Body of pancreas (tissue), 4 donors: ENCODE data around the gene GABBR1. TPM values are rescaled to one million over a fixed set of nuclear protein-coding genes. Genes with fewer than 3 reads are reported as not detected.

ENCODE experiments used
- ATAC-seq: fragments of 150-250 bp; one replicate; pipeline ENCODE4 v1.9.1; 2016
- DNase-seq, 4 donors: peaks; one replicate each; pipeline ENCODE4 v3.0.0-alpha.2; 2019
- H3K27ac ChIP-seq, 4 donors: fragments of 200-600 bp; sonication (generic); 1 replicate in 3 of 4; 2 replicates in 1 of 4; pipeline versions ENCODE4 v1.5.1 to v1.6.1; 2016 to 2019; ENCODE audit warnings: mild to moderate bottlenecking in 1 of 4, mixed read lengths in 1 of 4, moderate library complexity in 1 of 4
- H3K27me3 ChIP-seq, 2 donors: fragments of 200-600 bp; sonication (generic); one replicate each; pipeline ENCODE4 v1.6.0; 2016; ENCODE audit warnings: mild to moderate bottlenecking in 1 of 2
- H3K36me3 ChIP-seq, 2 donors: fragments of 200-600 bp; sonication (generic); replicated peaks in 1 of 2; 2 replicates each; pipeline ENCODE4 v1.5.1; 2016; ENCODE audit warnings: low read depth in 2 of 2; ENCODE audit not compliant: insufficient read depth in 1 of 2
- H3K4me1 ChIP-seq: fragments of 200-600 bp; sonication (generic); one replicate; pipeline ENCODE4 v1.6.0; 2016
- H3K4me3 ChIP-seq, 2 donors: fragments of 200-600 bp; sonication (generic); 1 replicate in 1 of 2; 2 replicates in 1 of 2; pipeline ENCODE4 v1.5.1; 2016 to 2019
- H3K9me3 ChIP-seq, 3 donors: fragments of 200-600 bp; sonication (generic); 1 replicate in 2 of 3; 2 replicates in 1 of 3; pipeline ENCODE4 v1.5.1; 2016
- POLR2A ChIP-seq, 3 donors: fragments of 450-650 bp; IDR thresholded peaks; one replicate each; pipeline ENCODE4 v1.6.1; 2016; ENCODE audit warnings: antibody characterized with exemption in 3 of 3, mild to moderate bottlenecking in 2 of 3
- WGBS, 2 donors: methylation state at CpG; one replicate each; pipeline ENCODE4 v1.1.5; 2017; 5-methylcytosine and 5-hydroxymethylcytosine counted together
- intact Hi-C: fragments of 100-400 bp; cut with DNase I; formaldehyde crosslinking; loops from one replicate; pipeline ENCODE4 v1.15.1; 2023
- total RNA-seq, 2 donors: library from RNA; depleted of rRNA; stranded (reverse); fragments of >200 nt; gene quantifications; one replicate each; pipeline ENCODE4 v1.1.0, GENCODE V29; 2016
- TF ChIP-seq, protein P1 (sequence below), 7 experiments: fragments of 450-650 bp in 4 of 7; fragments of 200-600 bp in 3 of 7; sonication (generic) in 3 of 7; IDR thresholded peaks; one replicate each; pipeline ENCODE4 v1.5.1; 2016 to 2019; ENCODE audit warnings: antibody characterized with exemption in 7 of 7

The GABBR1 gene
- total RNA-seq, 2 donors from 2014 or later = 23.7 to 31.9 TPM

DNA sequence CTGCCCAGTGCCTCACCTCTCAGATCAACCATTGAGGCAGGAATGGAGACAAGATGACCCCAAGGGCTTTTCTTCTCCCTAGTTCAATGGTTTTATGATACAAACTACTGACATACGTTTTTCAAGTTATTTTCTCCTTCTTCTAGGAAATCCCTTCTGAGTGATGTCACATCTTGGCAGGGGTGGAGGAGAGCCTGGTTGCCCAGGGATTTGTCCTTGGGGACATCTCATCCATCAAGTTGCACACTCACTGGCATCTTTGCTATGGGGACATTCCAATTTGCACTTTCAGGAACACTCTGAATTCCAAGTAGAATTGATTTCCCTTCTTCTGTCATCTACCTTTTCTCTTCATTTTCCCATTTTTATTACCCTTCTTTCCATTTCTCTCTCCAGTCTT is 38.0 kb upstream of the GABBR1 start:
- Histone ChIP-seq H3K27me3 (no peaks in the 10 kb centered on the region), H3K4me1 (no peaks in the 10 kb centered on the region), H3K36me3 (no peaks in the 10 kb centered on the region), H3K27ac (no peak overlapping the region), H3K9me3 (no peaks in the 10 kb centered on the region), H3K4me3 (no peak overlapping the region)
- WGBS, 2 donors = 7 to 13% methylated on average over 1 of the region's 1 CpG
- intact Hi-C loops = no loop called here
- ATAC-seq = no peak
- DNase-seq = no peak
- no peak for TF ChIP-seq POLR2A (IDR thresholded peaks at IDR 0.05)
- TF ChIP-seq, protein P1, sequence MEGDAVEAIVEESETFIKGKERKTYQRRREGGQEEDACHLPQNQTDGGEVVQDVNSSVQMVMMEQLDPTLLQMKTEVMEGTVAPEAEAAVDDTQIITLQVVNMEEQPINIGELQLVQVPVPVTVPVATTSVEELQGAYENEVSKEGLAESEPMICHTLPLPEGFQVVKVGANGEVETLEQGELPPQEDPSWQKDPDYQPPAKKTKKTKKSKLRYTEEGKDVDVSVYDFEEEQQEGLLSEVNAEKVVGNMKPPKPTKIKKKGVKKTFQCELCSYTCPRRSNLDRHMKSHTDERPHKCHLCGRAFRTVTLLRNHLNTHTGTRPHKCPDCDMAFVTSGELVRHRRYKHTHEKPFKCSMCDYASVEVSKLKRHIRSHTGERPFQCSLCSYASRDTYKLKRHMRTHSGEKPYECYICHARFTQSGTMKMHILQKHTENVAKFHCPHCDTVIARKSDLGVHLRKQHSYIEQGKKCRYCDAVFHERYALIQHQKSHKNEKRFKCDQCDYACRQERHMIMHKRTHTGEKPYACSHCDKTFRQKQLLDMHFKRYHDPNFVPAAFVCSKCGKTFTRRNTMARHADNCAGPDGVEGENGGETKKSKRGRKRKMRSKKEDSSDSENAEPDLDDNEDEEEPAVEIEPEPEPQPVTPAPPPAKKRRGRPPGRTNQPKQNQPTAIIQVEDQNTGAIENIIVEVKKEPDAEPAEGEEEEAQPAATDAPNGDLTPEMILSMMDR (IDR thresholded peaks at IDR 0.05) = no peak

DNA sequence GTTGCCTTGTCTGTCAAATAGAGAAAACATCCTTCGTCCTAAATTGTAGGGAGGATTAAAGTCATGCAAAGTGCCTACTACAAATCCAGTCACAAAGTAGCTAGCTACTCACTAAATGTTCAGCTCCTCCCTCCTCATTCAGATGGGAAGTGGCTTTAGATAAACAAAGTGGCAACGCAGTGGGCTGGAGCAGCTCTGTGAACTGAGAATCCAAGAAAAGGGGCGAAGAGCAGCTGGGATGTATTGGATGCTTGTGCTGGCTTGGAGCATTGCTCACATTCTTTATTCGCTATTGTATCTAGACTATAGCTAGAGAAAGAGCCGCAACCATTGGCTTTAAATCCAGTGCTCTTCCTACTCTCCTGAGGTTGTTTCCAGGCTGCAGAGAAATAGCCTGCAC is 34.2 kb upstream of the GABBR1 start:
- Histone ChIP-seq H3K27me3 (no peaks in the 10 kb centered on the region), H3K9me3 (no peaks in the 10 kb centered on the region), H3K4me1 (no peaks in the 10 kb centered on the region), H3K36me3 (no peaks in the 10 kb centered on the region), H3K27ac (no peak overlapping the region), H3K4me3 (no peak overlapping the region)
- intact Hi-C loops = no loop called here
- no peak for TF ChIP-seq POLR2A (IDR thresholded peaks at IDR 0.05)
- TF ChIP-seq, protein P1 (IDR thresholded peaks at IDR 0.05) = no peak
- 43 to 58% methylated on average over 4 to 5 of the region's 5 CpGs for WGBS, 2 donors
- DNase-seq (no peak), ATAC-seq (no peak)

DNA sequence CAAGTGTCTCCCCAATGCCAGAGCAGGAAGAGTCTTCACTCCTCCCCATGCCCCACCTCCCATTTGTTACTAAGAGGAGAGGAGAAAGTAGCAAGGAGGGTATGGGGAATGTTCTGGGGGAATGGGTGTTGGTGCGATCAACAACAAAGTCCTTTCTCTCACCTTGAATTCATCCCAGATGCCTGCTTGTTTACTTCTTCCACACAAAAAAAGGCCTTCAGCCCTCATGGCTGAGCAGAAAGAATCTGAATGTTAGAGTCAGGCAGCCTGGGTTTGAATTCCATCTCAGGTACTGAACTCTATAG is 33.8 kb upstream of the GABBR1 start:
- intact Hi-C loops = no loop called here
- no peak for DNase-seq
- 92% methylated on average over 1 of the region's 1 CpG for WGBS, 2 donors
- TF ChIP-seq, protein P1 (IDR thresholded peaks at IDR 0.05) = no peak
- TF ChIP-seq POLR2A (IDR thresholded peaks at IDR 0.05) = no peak
- Histone ChIP-seq H3K27me3 (no peaks in the 10 kb centered on the region), H3K36me3 (no peaks in the 10 kb centered on the region), H3K27ac (no peak overlapping the region), H3K9me3 (no peaks in the 10 kb centered on the region), H3K4me1 (no peaks in the 10 kb centered on the region), H3K4me3 (no peak overlapping the region)
- no peak for ATAC-seq

DNA sequence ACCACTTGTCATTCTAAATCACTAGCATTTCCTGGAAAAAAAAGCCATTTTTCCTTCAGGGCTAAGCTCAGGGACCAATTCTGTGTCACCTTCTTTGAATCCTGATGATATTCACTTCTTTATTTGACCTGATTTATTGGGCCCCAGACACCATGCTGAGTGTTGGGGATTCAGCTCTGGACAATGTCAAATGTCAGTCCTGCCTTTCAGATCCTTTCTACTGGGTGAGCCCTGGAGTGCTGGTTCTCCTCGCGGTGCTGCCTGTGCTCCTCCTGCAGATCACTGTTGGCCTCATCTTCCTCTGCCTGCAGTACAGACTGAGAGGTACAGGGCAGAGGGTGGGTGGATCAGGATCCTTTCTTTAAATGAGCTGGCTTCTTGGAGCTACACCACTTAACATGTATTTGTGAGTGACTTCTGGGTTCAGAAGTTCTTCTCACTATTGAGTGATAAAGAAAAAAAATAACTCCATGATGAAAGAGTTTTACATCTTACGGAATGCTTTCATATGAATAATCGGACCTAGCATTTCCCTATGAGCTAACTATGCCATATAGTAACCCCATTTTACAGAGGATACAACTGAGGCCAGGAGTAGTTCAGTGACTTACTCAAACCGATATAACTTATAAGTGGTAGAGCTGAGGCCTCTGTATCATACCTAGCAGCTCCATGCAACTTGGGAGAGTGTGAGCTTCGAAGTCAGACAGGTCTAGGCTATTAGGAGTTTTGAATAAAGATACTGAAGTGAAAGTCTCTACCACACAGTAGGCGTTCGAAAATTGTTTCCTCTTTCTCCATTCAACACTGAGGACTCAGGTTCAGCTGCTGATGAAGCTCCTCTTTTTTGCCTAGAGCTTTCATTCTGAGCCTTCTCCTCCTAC is 33.2 kb upstream of the GABBR1 start:
- no peaks in the 10 kb centered on the region for H3K27me3 ChIP-seq
- H3K4me1 ChIP-seq = no peaks in the 10 kb centered on the region
- H3K9me3 ChIP-seq = no peaks in the 10 kb centered on the region
- WGBS, 2 donors = 58 to 61% methylated on average over 8 of the region's 8 CpGs
- TF ChIP-seq POLR2A (IDR thresholded peaks at IDR 0.05) = no peak
- TF ChIP-seq, protein P1 (IDR thresholded peaks at IDR 0.05) = no peak
- no peak overlapping the region for H3K4me3 ChIP-seq
- ATAC-seq (no peak), DNase-seq (no peak)
- H3K27ac ChIP-seq = no peak overlapping the region
- intact Hi-C loops = no loop called here
- no peaks in the 10 kb centered on the region for H3K36me3 ChIP-seq
